Occipital lobe (tissue), 2 donors: ENCODE measurements around the gene KRTAP4-1. TPM values are rescaled to one million over a fixed set of nuclear protein-coding genes. Genes with fewer than 3 reads are reported as not detected.

Experiments used
- small RNA-seq: library from RNA; depleted of rRNA; stranded (forward); fragments of <200 nt; gene quantifications from one replicate; pipeline ENCODE3, GENCODE V24; 2014
- total RNA-seq: library from RNA; depleted of rRNA; stranded (reverse); fragments of >200 nt; gene quantifications from one replicate; pipeline ENCODE4 v1.2.3, GENCODE V29; 2014

The KRTAP4-1 gene
- total RNA-seq, 1 donor from 2014 or later, result not detected

Small RNA genes within 50 kb of the gene (small RNA-seq; reads per million reads assigned to genes)
- gene KRTAP4-17P, result not detected

Other genes with a start within 250 kb of the KRTAP4-1 start
- gene KRT23, start 247.3 kb downstream of the KRTAP4-1 start, total RNA-seq, result 0.16 TPM
- not detected for gene KRT39, start 218.0 kb downstream of the KRTAP4-1 start, total RNA-seq
- not detected for gene KRT40, start 200.6 kb downstream of the KRTAP4-1 start, total RNA-seq
- not detected for gene KRTAP3-3, start 190.7 kb downstream of the KRTAP4-1 start, total RNA-seq
- not detected for gene KRTAP3-2, start 185.0 kb downstream of the KRTAP4-1 start, total RNA-seq
- gene KRTAP3-1, start 175.8 kb downstream of the KRTAP4-1 start, total RNA-seq, result not detected
- not detected for gene KRTAP1-5, start 157.7 kb downstream of the KRTAP4-1 start, total RNA-seq
- not detected for gene KRTAP1-4, start 154.7 kb downstream of the KRTAP4-1 start, total RNA-seq
- gene KRTAP1-3, start 150.0 kb downstream of the KRTAP4-1 start, total RNA-seq, result not detected
- not detected for gene KRTAP1-1, start 143.5 kb downstream of the KRTAP4-1 start, total RNA-seq
- gene KRTAP2-1, start 137.6 kb downstream of the KRTAP4-1 start, total RNA-seq, result not detected
- not detected for gene KRTAP2-2, start 129.7 kb downstream of the KRTAP4-1 start, total RNA-seq
- not detected for gene KRTAP2-3, start 124.8 kb downstream of the KRTAP4-1 start, total RNA-seq
- gene KRTAP2-4, start 119.0 kb downstream of the KRTAP4-1 start, total RNA-seq, result not detected
- not detected for gene KRTAP4-7, start 100.8 kb downstream of the KRTAP4-1 start, total RNA-seq
- gene KRTAP4-8, start 86.8 kb downstream of the KRTAP4-1 start, total RNA-seq, result not detected
- not detected for gene KRTAP4-16, start 82.7 kb downstream of the KRTAP4-1 start, total RNA-seq
- not detected for gene KRTAP4-9, start 79.5 kb downstream of the KRTAP4-1 start, total RNA-seq
- gene KRTAP4-11, start 66.5 kb downstream of the KRTAP4-1 start, total RNA-seq, result not detected
- gene KRTAP4-12, start 60.7 kb downstream of the KRTAP4-1 start, total RNA-seq, result not detected
- not detected for gene KRTAP4-6, start 44.4 kb downstream of the KRTAP4-1 start, total RNA-seq
- gene KRTAP4-5, start 35.1 kb downstream of the KRTAP4-1 start, total RNA-seq, result not detected
- gene KRTAP4-4, start 24.2 kb downstream of the KRTAP4-1 start, total RNA-seq, result not detected
- gene KRTAP4-3, start 16.7 kb downstream of the KRTAP4-1 start, total RNA-seq, result not detected
- gene KRTAP4-2, start 6.7 kb downstream of the KRTAP4-1 start, total RNA-seq, result not detected
- not detected for gene KRTAP9-1, start 5.0 kb upstream of the KRTAP4-1 start, total RNA-seq
- not detected for gene KRTAP9-2, start 41.7 kb upstream of the KRTAP4-1 start, total RNA-seq
- not detected for gene KRTAP9-3, start 47.5 kb upstream of the KRTAP4-1 start, total RNA-seq
- gene KRTAP9-8, start 53.1 kb upstream of the KRTAP4-1 start, total RNA-seq, result not detected
- gene KRTAP9-4, start 64.8 kb upstream of the KRTAP4-1 start, total RNA-seq, result not detected
- not detected for gene KRTAP9-9, start 70.5 kb upstream of the KRTAP4-1 start, total RNA-seq
- not detected for gene KRTAP9-6, start 80.5 kb upstream of the KRTAP4-1 start, total RNA-seq
- gene KRTAP9-7, start 90.8 kb upstream of the KRTAP4-1 start, total RNA-seq, result not detected
- gene KRTAP29-1, start 117.9 kb upstream of the KRTAP4-1 start, total RNA-seq, result not detected
- gene KRTAP16-1, start 124.4 kb upstream of the KRTAP4-1 start, total RNA-seq, result not detected
- gene KRTAP17-1, start 130.8 kb upstream of the KRTAP4-1 start, total RNA-seq, result not detected
- not detected for gene KRT33A, start 165.9 kb upstream of the KRTAP4-1 start, total RNA-seq
- gene KRT33B, start 184.9 kb upstream of the KRTAP4-1 start, total RNA-seq, result not detected
- gene KRT34, start 197.4 kb upstream of the KRTAP4-1 start, total RNA-seq, result 0.31 TPM
- gene KRT31, start 212.7 kb upstream of the KRTAP4-1 start, total RNA-seq, result 0.47 TPM
- gene KRT37, start 239.7 kb upstream of the KRTAP4-1 start, total RNA-seq, result not detected